Heart left ventricle (tissue), 16 donors: ENCODE data around the gene CST1. TPM values are rescaled to one million over a fixed set of nuclear protein-coding genes. Genes with fewer than 3 reads are reported as not detected.
"Not testable (repeated sequence)": the region's sequence is repeated elsewhere in the genome, so short reads cannot be mapped to it uniquely, and the experiment has no call there.

Experiments used
- ATAC-seq, 4 donors: fragments of 200-7000 bp; cut with Tn5 transposase; one replicate each; pipeline ENCODE4 v1.9.1; 2020 to 2022; ENCODE audit warnings: moderate library complexity in 4 of 4, mild to moderate bottlenecking in 3 of 4, moderate number of reproducible peaks in 1 of 4
- DNase-seq, 5 donors: peaks; one replicate each; pipeline ENCODE4 v3.0.0-alpha.2; 2020
- H3K27ac ChIP-seq, 12 donors: fragments of 200-600 bp; sonication (generic) in 4 of 12; one replicate each; pipeline versions ENCODE4 v1.5.0 to v1.8.0; 2016 to 2022; ENCODE audit warnings: mild to moderate bottlenecking in 2 of 12
- H3K27me3 ChIP-seq, 9 donors: fragments of 200-600 bp; sonication (generic) in 2 of 9; one replicate each; pipeline versions ENCODE4 v1.5.1 to v1.8.0; 2016 to 2022; ENCODE audit warnings: mild to moderate bottlenecking in 3 of 9
- H3K36me3 ChIP-seq, 9 donors: fragments of 200-600 bp; sonication (generic) in 2 of 9; one replicate each; pipeline versions ENCODE4 v1.5.0 to v1.8.0; 2018 to 2022; ENCODE audit warnings: mild to moderate bottlenecking in 2 of 9
- H3K4me1 ChIP-seq, 12 donors: fragments of 200-600 bp; sonication (generic) in 4 of 12; one replicate each; pipeline versions ENCODE4 v1.5.0 to v1.8.0; 2016 to 2022; ENCODE audit warnings: mild to moderate bottlenecking in 3 of 12
- H3K4me3 ChIP-seq, 12 donors: fragments of 200-600 bp; sonication (generic) in 4 of 12; one replicate each; pipeline versions ENCODE4 v1.5.0 to v1.8.0; 2017 to 2022; ENCODE audit warnings: mild to moderate bottlenecking in 9 of 12, moderate library complexity in 4 of 12
- H3K9me3 ChIP-seq, 12 donors: fragments of 200-600 bp; sonication (generic) in 4 of 12; one replicate each; pipeline versions ENCODE4 v1.5.0 to v1.8.0; 2016 to 2022; ENCODE audit warnings: mild to moderate bottlenecking in 1 of 12
- CTCF ChIP-seq, 12 donors: fragments of 200-600 bp; sonication (generic) in 4 of 12; IDR thresholded peaks; one replicate each; pipeline versions ENCODE4 v1.5.0 to v1.8.0; 2018 to 2022; ENCODE audit warnings: antibody characterized with exemption in 12 of 12, mild to moderate bottlenecking in 5 of 12
- POLR2A ChIP-seq, 2 donors: fragments of 450-650 bp; IDR thresholded peaks; one replicate each; pipeline ENCODE4 v1.6.1; 2017; ENCODE audit warnings: antibody characterized with exemption in 2 of 2, mild to moderate bottlenecking in 2 of 2, moderate library complexity in 2 of 2
- WGBS, 4 donors: extraction: QIAGEN DNeasy Blood & Tissue Kit in 2 of 4; methylation state at CpG; one replicate each; pipeline versions ENCODE4 v1.1.5 to v1.1.7; 2013 to 2018; 5-methylcytosine and 5-hydroxymethylcytosine counted together
- intact Hi-C, 10 donors: fragments of 100-400 bp; cut with DNase I; formaldehyde crosslinking; loops; one replicate each; pipeline versions ENCODE4 v1.11.1 to v1.14.2; 2022
- long read RNA-seq, 3 donors: library from polyadenylated mRNA; unstranded; transcript quantifications; one replicate each; pipeline ENCODE4 v2.0.0, GENCODE V29; 2020 to 2021
- polyA plus RNA-seq, 2 donors: library from polyadenylated mRNA; stranded (reverse); fragments of 200-250 nt; gene quantifications; one replicate each; pipeline ENCODE4 v1.2.3, GENCODE V29; 2013
- total RNA-seq, 9 donors: library from RNA; depleted of rRNA in 2 of 9; stranded (reverse); fragments of >200 nt in 2 of 9; fragmentation: NEBNext Ultra II Directional in 3 of 9; extraction: Animal tissue kit (Norgen Biotek cat#: 25700) in 3 of 9; gene quantifications; one replicate each; pipeline versions ENCODE4 v1.1.0 to v1.2.4, GENCODE V29; 2016 to 2023
- donor health status: ischemic (EF 13 %, LVEDD 7.1; RV severe dilation, severe dysfunction).
- donor health status: healthy with polysubstance abuse.
- donor health status: DM: no; HTN: yes; CAD: no.
- donor health status: DM: no; HTN: no; CAD: no.
- donor health status: ischemic (EF 25% LVEDD 6.9; RV normal size, moderate dysfunction).
- donor health status: ischemic (EF 25% LVEDD 5.7; RV mildly dilated, moderate dysfunction).
- donor health status: healthy.
- donor health status: DM: yes; HTN: yes; CAD: no.
- donor health status: ischemic (EF 35%, LVEDD 5.7; RV mildly dilated, moderate dysfunction).
- donor health status: nonischemic (EF 11% LVEDD 7.7; RV severe dilation, severe dysfunction).
- donor health status: DM: yes; HTN: yes; CAD: no.
- donor health status: PGD.
- donor health status: ischemic (EF 29% LVEDD 5.4; RV normal size, mild dysfunction).
- donor health status: nonischemic (EF 23%, LVEDD 6.1; RV moderate dilation, normal function).

CST1 gene
- total RNA-seq: not detected
- not detected for polyA plus RNA-seq
- long read RNA-seq, donor 1: 0 reads
- long read RNA-seq, donor 2: 0 reads
- long read RNA-seq, donor 3: 0 reads

GRCh38 chr20:23750786-23751185, at the start of gene CST1:
TSS of gene CST1 (minus strand) at chr20:23750935. CDS start at chr20:23750866, 69 bp downstream.
- H3K4me3 ChIP-seq, H3K27me3 ChIP-seq, DNase-seq, ATAC-seq, H3K27ac ChIP-seq, intact Hi-C loops, H3K9me3 ChIP-seq, H3K36me3 ChIP-seq: not testable (repeated sequence)
- WGBS, 4 donors: 40 to 60% (median 52%) methylated on average over 3 of the region's 3 CpGs
- H3K4me1 ChIP-seq: peaks cover 0 to 11% (median 0%) of the 10 kb centered on the region in 12 donors

GRCh38 chr20:23799216-23799847, 48.6 kb upstream of the CST1 start:
- H3K4me1 ChIP-seq, H3K36me3 ChIP-seq, DNase-seq, H3K4me3 ChIP-seq, H3K9me3 ChIP-seq, H3K27ac ChIP-seq: not testable (repeated sequence)
- WGBS, 4 donors: 44 to 47% (median 44%) methylated on average over 4 of the region's 4 CpGs
- H3K27me3 ChIP-seq: peaks cover 0 to 11% (median 0%) of the 10 kb centered on the region in 9 donors
- TF ChIP-seq CTCF (IDR thresholded peaks at IDR 0.05): peak in 11 of 12 donors; percentile 37 to 65 (median 56)
- intact Hi-C loops: loop anchor here in 1 of 10 donors (5.0 kb wide), 1 partner anchor 83 kb away; no protein-coding TSS in a partner anchor
- ATAC-seq: peak; percentile 61 to 80 (median 68)

GRCh38 chr20:23795526-23795925, 44.8 kb upstream of the CST1 start:
- intact Hi-C loops: loop anchor here in 1 of 10 donors (5.0 kb wide), 1 partner anchor 87 kb away; no protein-coding TSS in a partner anchor
- no peak overlapping the region for H3K4me3 ChIP-seq
- 74 to 91% (median 85%) methylated on average over 3 of the region's 3 CpGs for WGBS, 4 donors
- H3K36me3 ChIP-seq: no peaks in the 10 kb centered on the region
- H3K27ac ChIP-seq: no peak overlapping the region
- no peaks in the 10 kb centered on the region for H3K9me3 ChIP-seq
- TF ChIP-seq CTCF (IDR thresholded peaks at IDR 0.05) (no peak), POLR2A (IDR thresholded peaks at IDR 0.05) (no peak)
- H3K27me3 ChIP-seq: peaks cover 0 to 11% (median 0%) of the 10 kb centered on the region in 9 donors
- ATAC-seq: no peak
- DNase-seq: no peak
- H3K4me1 ChIP-seq: no peaks in the 10 kb centered on the region

- Histone ChIP-seq H3K27me3 (peaks cover 0 to 11% (median 0%) of the 10 kb centered on the region in 9 donors), H3K4me1 (no peaks in the 10 kb centered on the region), H3K4me3 (no peak overlapping the region), H3K36me3 (no peaks in the 10 kb centered on the region), H3K27ac (no peak overlapping the region), H3K9me3 (no peaks in the 10 kb centered on the region)
- no peak for ATAC-seq
- TF ChIP-seq CTCF (IDR thresholded peaks at IDR 0.05): no peak
- no peak for TF ChIP-seq POLR2A (IDR thresholded peaks at IDR 0.05)
- intact Hi-C loops: loop anchor here in 1 of 10 donors (5.0 kb wide), 1 partner anchor 87 kb away; no protein-coding TSS in a partner anchor
- 23 to 49% (median 40%) methylated on average over 7 of the region's 7 CpGs for WGBS, 4 donors
- DNase-seq: no peak
These were observed 44.1 kb upstream of the CST1 start for GRCh38 chr20:23794841-23795240.
